Putamen (tissue), 1 donor: ENCODE data around the gene ATP6V1G1.
"Not testable (repeated sequence)": the region's sequence is repeated elsewhere in the genome, so short reads cannot be mapped to it uniquely, and the experiment has no call there.

Experiments
- DNase-seq: peaks from one replicate; pipeline ENCODE4 v3.0.0-alpha.2; 2016; ENCODE audit warnings: low spot score

The ATP6V1G1 gene

GRCh38 chr9:114587345-114588202, at the start of gene ATP6V1G1:
ATP6V1G1 (plus strand) TSS chr9:114587769; CDS start chr9:114587839, 70 bp downstream.
- peak; percentile 97 for DNase-seq

- no peak for DNase-seq
Observed at GRCh38 chr9:114538241-114538640, 49.3 kb upstream of the ATP6V1G1 start.

- no peak for DNase-seq
Observed at GRCh38 chr9:114539701-114540380, 47.7 kb upstream of the ATP6V1G1 start.

GRCh38 chr9:114545055-114545454, 42.5 kb upstream of the ATP6V1G1 start:
- no peak for DNase-seq

GRCh38 chr9:114546851-114547250, 40.7 kb upstream of the ATP6V1G1 start:
- DNase-seq: no peak

- DNase-seq: no peak
Observed at GRCh38 chr9:114549697-114550330, 37.8 kb upstream of the ATP6V1G1 start.

GRCh38 chr9:114551750-114552685, 35.6 kb upstream of the ATP6V1G1 start:
- no peak for DNase-seq

GRCh38 chr9:114552706-114553105, 34.9 kb upstream of the ATP6V1G1 start:
- no peak for DNase-seq

- DNase-seq: no peak
Observed at GRCh38 chr9:114553202-114553601, 34.4 kb upstream of the ATP6V1G1 start.

- DNase-seq: no peak
Observed at GRCh38 chr9:114555696-114556095, 31.9 kb upstream of the ATP6V1G1 start.

- DNase-seq: no peak
Observed at GRCh38 chr9:114558027-114558675, 29.4 kb upstream of the ATP6V1G1 start.

GRCh38 chr9:114559830-114560513, 27.6 kb upstream of the ATP6V1G1 start:
- DNase-seq: no peak

GRCh38 chr9:114560956-114561355, 26.6 kb upstream of the ATP6V1G1 start:
- no peak for DNase-seq

GRCh38 chr9:114561771-114562170, 25.8 kb upstream of the ATP6V1G1 start:
- DNase-seq: no peak

GRCh38 chr9:114565204-114565603, 22.4 kb upstream of the ATP6V1G1 start:
- no peak for DNase-seq

GRCh38 chr9:114570742-114571141, 16.8 kb upstream of the ATP6V1G1 start:
- no peak for DNase-seq

GRCh38 chr9:114571391-114571790, 16.2 kb upstream of the ATP6V1G1 start:
- no peak for DNase-seq

GRCh38 chr9:114572199-114572598, 15.4 kb upstream of the ATP6V1G1 start:
- no peak for DNase-seq

- no peak for DNase-seq
Observed at GRCh38 chr9:114574438-114574837, 13.1 kb upstream of the ATP6V1G1 start.

GRCh38 chr9:114576779-114577178, 10.8 kb upstream of the ATP6V1G1 start:
- DNase-seq: not testable (repeated sequence)

- DNase-seq: not testable (repeated sequence)
Observed at GRCh38 chr9:114578134-114578533, 9.4 kb upstream of the ATP6V1G1 start.
